Activated CD8-positive, alpha-beta memory T cell treated with anti-CD3 and anti-CD28 coated beads, Interleukin-2, amount 50 U/mL, for 48 hours (primary cell): ENCODE data around the gene GSTA1.
"Not testable (repeated sequence)": the region's sequence is repeated elsewhere in the genome, so short reads cannot be mapped to it uniquely, and the experiment has no call there.

Experiments used
- DNase-seq: peaks from one replicate; pipeline ENCODE4 v3.0.0-alpha.2; 2020

The GSTA1 gene

GRCh38 chr6:52803668-52804255 lies at the start of gene GSTA1:
Gene GSTA1 (minus strand): TSS chr6:52803816. CDS start chr6:52799267, 4,549 bp downstream.
- not testable (repeated sequence) for DNase-seq

GRCh38 chr6:52849137-52849536 lies 45.5 kb upstream of the GSTA1 start:
- no peak for DNase-seq

GRCh38 chr6:52846002-52846401 lies 42.4 kb upstream of the GSTA1 start:
- DNase-seq, result no peak

- no peak for DNase-seq
Observed at GRCh38 chr6:52843605-52844004, 40.0 kb upstream of the GSTA1 start.

GRCh38 chr6:52840763-52841585 lies 37.4 kb upstream of the GSTA1 start, which contains the start of gene GSTA5:
Gene GSTA5 (minus strand): TSS chr6:52840813.
- no peak for DNase-seq

- peak; percentile 73 for DNase-seq
Observed at GRCh38 chr6:52839124-52840055, 35.8 kb upstream of the GSTA1 start.

GRCh38 chr6:52834481-52834880 lies 30.9 kb upstream of the GSTA1 start:
- no peak for DNase-seq

- DNase-seq, result not testable (repeated sequence)
Observed at GRCh38 chr6:52830869-52831268, 27.3 kb upstream of the GSTA1 start.

- no peak for DNase-seq
Observed at GRCh38 chr6:52829046-52829817, 25.6 kb upstream of the GSTA1 start.

GRCh38 chr6:52828621-52829020 lies 25.0 kb upstream of the GSTA1 start:
- DNase-seq, result not testable (repeated sequence)

GRCh38 chr6:52827073-52827783 lies 23.6 kb upstream of the GSTA1 start:
- not testable (repeated sequence) for DNase-seq

- DNase-seq, result no peak
Observed at GRCh38 chr6:52826513-52826912, 22.9 kb upstream of the GSTA1 start.

- DNase-seq, result not testable (repeated sequence)
Observed at GRCh38 chr6:52825900-52826459, 22.4 kb upstream of the GSTA1 start.

- not testable (repeated sequence) for DNase-seq
Observed at GRCh38 chr6:52825270-52825793, 21.7 kb upstream of the GSTA1 start.

GRCh38 chr6:52821842-52822241 lies 18.2 kb upstream of the GSTA1 start:
- DNase-seq, result no peak

- no peak for DNase-seq
Observed at GRCh38 chr6:52820198-52820597, 16.6 kb upstream of the GSTA1 start.

GRCh38 chr6:52815167-52816092 lies 11.8 kb upstream of the GSTA1 start:
- DNase-seq, result peak; percentile 70

GRCh38 chr6:52814545-52814944 lies 10.9 kb upstream of the GSTA1 start:
- DNase-seq, result not testable (repeated sequence)

GRCh38 chr6:52809777-52810176 lies 6.2 kb upstream of the GSTA1 start:
- not testable (repeated sequence) for DNase-seq

- no peak for DNase-seq
Observed at GRCh38 chr6:52808660-52809059, 5.0 kb upstream of the GSTA1 start.
